ENCODE measurements around the gene IQCB1.

The IQCB1 gene

DNA sequence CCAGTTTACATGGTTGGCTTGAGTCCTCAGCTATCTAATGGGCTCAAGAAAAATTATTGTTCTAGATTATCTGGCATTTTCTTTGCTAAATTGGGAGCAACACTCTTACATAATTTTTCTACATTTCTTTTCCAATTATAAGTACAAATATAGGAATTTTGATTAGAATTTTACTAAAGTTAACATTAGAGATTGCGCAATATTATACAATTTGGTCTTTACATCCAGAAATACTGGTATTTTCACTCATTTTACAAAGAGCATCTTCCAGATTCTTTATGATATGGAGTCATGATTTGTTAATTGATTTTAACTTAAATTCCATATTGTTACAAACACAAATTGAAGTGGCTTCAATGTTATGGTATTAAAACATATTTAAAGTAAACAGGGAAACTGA lies 65.6 kb downstream of the IQCB1 start:
- no peak overlapping the region for H3K27ac ChIP-seq (ENCODE audit: low read depth, low read length)
- H3K36me3 ChIP-seq (ENCODE audit: low read length) = peaks cover 20% of the 10 kb centered on the region; the same call in 1 of the 2 replicates
- H3K79me2 ChIP-seq (ENCODE audit: insufficient read depth, low read length) = no peaks in the 10 kb centered on the region

DNA sequence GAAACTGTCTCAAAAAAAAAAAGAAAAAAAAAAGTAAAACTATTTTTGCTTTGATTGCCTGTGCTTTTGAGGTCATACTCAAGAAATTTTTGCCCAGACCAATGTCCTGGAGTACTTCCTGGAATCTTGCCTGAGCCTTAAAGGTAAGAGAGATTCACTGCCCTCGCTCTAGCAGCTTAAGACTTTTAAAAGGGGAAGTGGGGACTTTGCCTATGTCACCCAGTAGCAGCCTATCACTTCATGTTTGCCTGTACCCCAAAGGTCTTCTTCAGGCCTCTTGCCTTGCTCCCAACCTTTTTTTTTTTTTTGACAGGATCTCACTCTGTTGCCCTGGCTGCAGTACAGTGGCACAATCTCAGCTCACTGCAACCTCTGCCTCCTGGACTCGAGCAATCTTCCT lies 66.4 kb downstream of the IQCB1 start:
- Histone ChIP-seq H3K9me2 (replicated peaks; ENCODE audit: insufficient read depth, low read length) (no peaks in the 10 kb centered on the region), H3K4me3 (ENCODE audit: insufficient read depth, low read length, poor library complexity, severe bottlenecking) (no peak overlapping the region), H3K79me2 (ENCODE audit: insufficient read depth, low read length) (no peaks in the 10 kb centered on the region), H3F3A (ENCODE audit: insufficient read depth) (peaks cover 5% of the 10 kb centered on the region; the same call in 1 of the 2 replicates), H3K9me3 (ENCODE audit: insufficient read depth, low read length) (no peaks in the 10 kb centered on the region), H2AFZ (ENCODE audit: low read depth, low read length, severe bottlenecking) (no peak overlapping the region), H3K4me2 (ENCODE audit: low read depth, low read length, poor library complexity, severe bottlenecking) (no peak overlapping the region), H3K9ac (ENCODE audit: low read length) (no peak overlapping the region), H3K27ac (ENCODE audit: low read depth, low read length) (no peak overlapping the region), H3K36me3 (ENCODE audit: low read length) (peaks cover 16% of the 10 kb centered on the region; the same call in 1 of the 2 replicates), H3K27me3 (ENCODE audit: low read length) (no peaks in the 10 kb centered on the region), H4K20me1 (ENCODE audit: low read depth, low read length) (no peaks in the 10 kb centered on the region)
- TF ChIP-seq, protein P1, sequence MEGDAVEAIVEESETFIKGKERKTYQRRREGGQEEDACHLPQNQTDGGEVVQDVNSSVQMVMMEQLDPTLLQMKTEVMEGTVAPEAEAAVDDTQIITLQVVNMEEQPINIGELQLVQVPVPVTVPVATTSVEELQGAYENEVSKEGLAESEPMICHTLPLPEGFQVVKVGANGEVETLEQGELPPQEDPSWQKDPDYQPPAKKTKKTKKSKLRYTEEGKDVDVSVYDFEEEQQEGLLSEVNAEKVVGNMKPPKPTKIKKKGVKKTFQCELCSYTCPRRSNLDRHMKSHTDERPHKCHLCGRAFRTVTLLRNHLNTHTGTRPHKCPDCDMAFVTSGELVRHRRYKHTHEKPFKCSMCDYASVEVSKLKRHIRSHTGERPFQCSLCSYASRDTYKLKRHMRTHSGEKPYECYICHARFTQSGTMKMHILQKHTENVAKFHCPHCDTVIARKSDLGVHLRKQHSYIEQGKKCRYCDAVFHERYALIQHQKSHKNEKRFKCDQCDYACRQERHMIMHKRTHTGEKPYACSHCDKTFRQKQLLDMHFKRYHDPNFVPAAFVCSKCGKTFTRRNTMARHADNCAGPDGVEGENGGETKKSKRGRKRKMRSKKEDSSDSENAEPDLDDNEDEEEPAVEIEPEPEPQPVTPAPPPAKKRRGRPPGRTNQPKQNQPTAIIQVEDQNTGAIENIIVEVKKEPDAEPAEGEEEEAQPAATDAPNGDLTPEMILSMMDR (IDR thresholded peaks at IDR 0.05; ENCODE audit: insufficient read depth, low read length, poor library complexity, severe bottlenecking) = no peak
- no peak for TF ChIP-seq EZH2phosphoT487 (conservative IDR thresholded peaks at IDR 0.05; ENCODE audit: low read length)

More for the DNA sequence above, 65.6 kb downstream of the IQCB1 start:
- Histone ChIP-seq H2AFZ (ENCODE audit: low read depth, low read length, severe bottlenecking) (no peak overlapping the region), H4K20me1 (ENCODE audit: low read depth, low read length) (no peaks in the 10 kb centered on the region), H3K27me3 (ENCODE audit: low read length) (no peaks in the 10 kb centered on the region), H3K9me2 (replicated peaks; ENCODE audit: insufficient read depth, low read length) (no peaks in the 10 kb centered on the region), H3K4me2 (ENCODE audit: low read depth, low read length, poor library complexity, severe bottlenecking) (no peak overlapping the region), H3F3A (ENCODE audit: insufficient read depth) (peaks cover 5% of the 10 kb centered on the region; the same call in 1 of the 2 replicates), H3K9me3 (ENCODE audit: insufficient read depth, low read length) (no peaks in the 10 kb centered on the region), H3K4me3 (ENCODE audit: insufficient read depth, low read length, poor library complexity, severe bottlenecking) (no peak overlapping the region), H3K9ac (ENCODE audit: low read length) (no peak overlapping the region)
- TF ChIP-seq, protein P1 (IDR thresholded peaks at IDR 0.05; ENCODE audit: insufficient read depth, low read length, poor library complexity, severe bottlenecking) = no peak
- TF ChIP-seq EZH2phosphoT487 (conservative IDR thresholded peaks at IDR 0.05; ENCODE audit: low read length) = no peak

DNA sequence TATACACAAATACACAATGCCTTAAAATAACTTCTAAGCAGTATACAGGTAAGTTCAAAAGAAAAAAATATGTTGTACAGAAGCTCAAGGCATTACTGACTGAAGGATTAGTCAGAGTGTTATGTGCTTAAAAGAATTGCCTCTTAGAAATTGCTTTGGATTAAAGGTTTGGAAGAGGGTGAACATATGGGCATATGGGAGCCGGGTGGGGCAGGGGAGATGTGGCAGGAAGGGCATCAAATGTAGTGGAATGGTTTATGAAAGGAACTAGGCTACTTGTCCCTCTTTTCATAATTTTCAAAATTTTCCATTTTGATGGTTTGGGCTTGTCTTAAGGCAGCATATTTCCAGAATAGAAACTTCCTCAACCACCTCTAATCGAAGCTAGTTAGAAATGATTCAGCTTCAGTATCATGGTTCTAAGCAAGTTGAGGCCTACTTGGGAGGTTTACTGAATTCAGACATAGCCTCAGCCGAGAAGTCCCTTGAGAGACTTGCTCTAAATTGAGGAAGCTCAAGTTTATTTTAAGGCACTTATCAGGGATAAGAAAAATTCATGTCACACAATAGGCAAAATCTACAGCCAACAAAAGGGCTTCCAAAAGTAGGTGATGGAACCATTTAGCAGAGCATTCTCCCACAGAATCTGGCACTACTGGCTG lies 75.2 kb downstream of the IQCB1 start:
- Histone ChIP-seq H3K4me2 (ENCODE audit: low read depth, low read length, poor library complexity, severe bottlenecking) (no peak overlapping the region), H3K9ac (ENCODE audit: low read length) (no peak overlapping the region), H4K20me1 (ENCODE audit: low read depth, low read length) (no peaks in the 10 kb centered on the region), H2AFZ (ENCODE audit: low read depth, low read length, severe bottlenecking) (no peak overlapping the region), H3K27me3 (ENCODE audit: low read length) (no peaks in the 10 kb centered on the region), H3F3A (ENCODE audit: insufficient read depth) (no peaks in the 10 kb centered on the region), H3K4me3 (ENCODE audit: insufficient read depth, low read length, poor library complexity, severe bottlenecking) (no peak overlapping the region), H3K27ac (ENCODE audit: low read depth, low read length) (no peak overlapping the region), H3K9me3 (ENCODE audit: insufficient read depth, low read length) (no peaks in the 10 kb centered on the region), H3K36me3 (ENCODE audit: low read length) (no peaks in the 10 kb centered on the region), H3K79me2 (ENCODE audit: insufficient read depth, low read length) (no peaks in the 10 kb centered on the region), H3K9me2 (replicated peaks; ENCODE audit: insufficient read depth, low read length) (no peaks in the 10 kb centered on the region)
- TF ChIP-seq, protein P1 (IDR thresholded peaks at IDR 0.05; ENCODE audit: insufficient read depth, low read length, poor library complexity, severe bottlenecking) = no peak
